Measurements from ENCODE around the gene ULK1.
"Not testable (repeated sequence)": the region's sequence is repeated elsewhere in the genome, so short reads cannot be mapped to it uniquely, and the experiment has no call there.

ULK1 gene

DNA sequence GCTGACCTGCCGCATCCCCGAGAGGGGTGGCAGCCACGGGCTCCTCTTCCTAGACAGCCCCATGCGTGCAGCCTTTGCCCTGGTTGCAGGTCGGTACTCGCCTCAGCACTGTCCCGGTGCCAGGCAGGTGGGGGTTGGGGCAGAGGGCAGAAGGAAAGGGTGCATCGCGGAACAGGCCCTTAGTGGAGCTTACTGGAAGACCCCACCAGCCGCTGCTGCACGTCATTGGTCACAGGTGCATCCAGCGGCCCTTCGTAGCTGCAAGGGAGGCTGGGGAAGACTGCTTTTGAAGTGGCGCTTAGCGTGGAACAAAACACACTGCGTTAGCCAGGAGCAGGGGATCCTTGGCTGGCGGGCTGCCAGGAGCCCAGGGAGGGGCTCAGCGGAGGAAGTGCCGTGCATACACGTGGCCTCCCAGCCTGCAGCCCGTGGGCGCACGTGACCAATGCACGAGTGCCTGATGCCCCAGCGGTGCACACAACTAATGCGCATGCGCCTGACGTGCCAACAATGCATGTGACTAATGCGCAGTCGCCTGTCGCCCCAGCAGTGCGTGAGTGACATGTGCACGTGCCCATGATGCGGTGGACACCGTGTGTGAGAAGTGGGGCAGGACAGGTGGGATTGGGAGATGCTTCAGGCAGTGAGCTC is 50.3 kb downstream of the ULK1 start:
- Histone ChIP-seq H3K27ac (ENCODE audit: low read depth, low read length) (no peak overlapping the region), H3K9me3 (ENCODE audit: control insufficient read depth in 1 of 2, low read length in 2 of 2) (no peaks in the 10 kb centered on the region), H3K4me3 (ENCODE audit: low read depth in 1 of 2, low read length in 2 of 2) (no peak overlapping the region), H3K4me1 (ENCODE audit: control insufficient read depth in 1 of 2, insufficient read depth in 2 of 2, low read length in 2 of 2) (peaks cover 0 to 4% of the 10 kb centered on the region in 2 donors), H3K9ac (ENCODE audit: low read depth in 1 of 2, low read length in 2 of 2) (no peak overlapping the region), H3K36me3 (ENCODE audit: control insufficient read depth in 1 of 2, insufficient read depth in 2 of 2, low read length in 2 of 2) (peaks cover 6 to 42% of the 10 kb centered on the region in 2 donors), H3K27me3 (ENCODE audit: control insufficient read depth in 1 of 2, insufficient read depth in 2 of 2, low read length in 2 of 2) (no peaks in the 10 kb centered on the region)

DNA sequence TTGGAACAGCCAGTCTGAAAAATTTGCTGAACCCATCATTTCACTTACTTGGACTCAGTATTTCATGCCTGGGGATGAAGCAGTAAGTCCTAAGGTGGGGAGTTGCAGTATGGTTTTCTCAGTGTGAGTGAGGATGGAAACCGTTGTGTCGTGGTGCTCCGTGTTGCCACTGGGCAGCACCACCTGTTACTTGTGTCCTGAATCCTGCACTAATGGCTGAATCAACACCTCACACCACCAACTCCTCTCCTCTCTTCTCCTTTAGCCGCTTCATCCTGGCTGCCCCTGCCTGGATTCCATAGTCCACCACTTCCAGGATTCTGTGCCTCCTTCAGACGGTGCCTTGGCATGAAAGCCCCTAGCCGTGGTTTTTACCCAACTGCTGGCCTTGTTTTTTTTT is 52.3 kb downstream of the ULK1 start:
- Histone ChIP-seq H3K27ac (ENCODE audit: low read depth, low read length) (no peak overlapping the region), H3K4me1 (ENCODE audit: control insufficient read depth in 1 of 2, insufficient read depth in 2 of 2, low read length in 2 of 2) (peaks cover 4 to 10% of the 10 kb centered on the region in 2 donors)

GRCh38 chr12:131947482-131948027 is 53.1 kb downstream of the ULK1 start:
- Histone ChIP-seq H3K4me3 (ENCODE audit: low read depth in 1 of 2, low read length in 2 of 2) (no peak overlapping the region), H3K4me1 (ENCODE audit: control insufficient read depth in 1 of 2, insufficient read depth in 2 of 2, low read length in 2 of 2) (peaks cover 4 to 10% of the 10 kb centered on the region in 2 donors), H3K9ac (ENCODE audit: low read depth in 1 of 2, low read length in 2 of 2) (no peak overlapping the region), H3K27ac (ENCODE audit: low read depth, low read length) (no peak overlapping the region), H3K27me3 (ENCODE audit: control insufficient read depth in 1 of 2, insufficient read depth in 2 of 2, low read length in 2 of 2) (no peaks in the 10 kb centered on the region), H3K36me3 (ENCODE audit: control insufficient read depth in 1 of 2, insufficient read depth in 2 of 2, low read length in 2 of 2) (peaks cover 0 to 21% of the 10 kb centered on the region in 2 donors), H3K9me3 (ENCODE audit: control insufficient read depth in 1 of 2, low read length in 2 of 2) (no peaks in the 10 kb centered on the region)

More for the DNA sequence above, 52.3 kb downstream of the ULK1 start:
- H3K9ac ChIP-seq (ENCODE audit: low read depth in 1 of 2, low read length in 2 of 2), result no peak overlapping the region
- H3K36me3 ChIP-seq (ENCODE audit: control insufficient read depth in 1 of 2, insufficient read depth in 2 of 2, low read length in 2 of 2), result peaks cover 3 to 27% of the 10 kb centered on the region in 2 donors
- H3K27me3 ChIP-seq (ENCODE audit: control insufficient read depth in 1 of 2, insufficient read depth in 2 of 2, low read length in 2 of 2), result no peaks in the 10 kb centered on the region
- H3K4me3 ChIP-seq (ENCODE audit: low read depth in 1 of 2, low read length in 2 of 2), result no peak overlapping the region
- no peaks in the 10 kb centered on the region for H3K9me3 ChIP-seq (ENCODE audit: control insufficient read depth in 1 of 2, low read length in 2 of 2)

GRCh38 chr12:131948166-131948712 is 53.8 kb downstream of the ULK1 start:
- H3K27ac ChIP-seq (ENCODE audit: low read depth, low read length), result no peak overlapping the region
- H3K36me3 ChIP-seq (ENCODE audit: control insufficient read depth in 1 of 2, insufficient read depth in 2 of 2, low read length in 2 of 2), result peaks cover 3 to 15% of the 10 kb centered on the region in 2 donors
- H3K9me3 ChIP-seq (ENCODE audit: control insufficient read depth in 1 of 2, low read length in 2 of 2), result no peaks in the 10 kb centered on the region
- peaks cover 4 to 10% of the 10 kb centered on the region in 2 donors for H3K4me1 ChIP-seq (ENCODE audit: control insufficient read depth in 1 of 2, insufficient read depth in 2 of 2, low read length in 2 of 2)
- H3K9ac ChIP-seq (ENCODE audit: low read depth in 1 of 2, low read length in 2 of 2), result no peak overlapping the region
- H3K4me3 ChIP-seq (ENCODE audit: low read depth in 1 of 2, low read length in 2 of 2), result no peak overlapping the region
- no peaks in the 10 kb centered on the region for H3K27me3 ChIP-seq (ENCODE audit: control insufficient read depth in 1 of 2, insufficient read depth in 2 of 2, low read length in 2 of 2)

- H3K9ac ChIP-seq (ENCODE audit: low read depth in 1 of 2, low read length in 2 of 2); H3K36me3 ChIP-seq (ENCODE audit: control insufficient read depth in 1 of 2, insufficient read depth in 2 of 2, low read length in 2 of 2): not testable (repeated sequence)
- peak overlapping the region; percentile 6 for H3K27ac ChIP-seq (ENCODE audit: low read depth, low read length)
Measured at GRCh38 chr12:131948713-131949430, 54.5 kb downstream of the ULK1 start.

DNA sequence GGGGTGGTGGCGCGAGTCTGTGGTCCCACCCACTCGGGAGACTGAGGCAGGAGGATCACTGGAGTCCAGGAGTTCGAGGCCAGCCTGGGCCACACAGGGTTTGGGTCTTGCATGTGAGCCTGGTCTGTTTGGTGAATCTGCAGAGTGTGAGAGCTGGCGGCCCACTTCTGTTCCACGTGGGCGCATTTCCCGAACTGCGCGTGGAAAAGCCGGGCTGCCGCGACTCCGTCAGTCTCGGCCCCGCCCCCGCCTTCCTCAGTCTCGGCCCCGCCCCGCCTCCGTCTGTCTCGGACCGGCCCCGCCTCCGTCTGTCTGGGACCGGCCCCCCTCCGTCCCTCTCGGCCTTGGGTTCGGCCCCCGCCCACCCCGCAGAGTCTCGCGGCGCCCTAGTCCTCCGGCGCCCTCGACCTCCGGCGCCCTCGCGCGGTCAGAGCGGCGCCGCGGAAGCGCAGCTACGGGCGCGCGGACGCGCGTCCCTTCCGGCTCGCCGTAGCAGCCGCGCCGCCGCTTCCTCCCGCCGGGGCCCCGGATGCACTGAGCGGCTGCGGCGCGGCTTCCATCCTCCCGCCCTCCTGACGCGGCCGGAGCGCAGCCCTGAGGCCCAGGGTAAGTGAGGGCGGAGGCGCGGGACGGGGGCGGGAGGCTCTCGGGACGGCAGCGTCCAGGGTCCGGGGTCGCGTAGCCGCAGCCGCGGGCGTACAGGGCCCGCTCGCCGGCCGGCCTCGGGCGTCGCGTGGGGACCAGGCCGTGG is 55.2 kb downstream of the ULK1 start, which contains the start of gene EP400:
Gene EP400, plus strand, starts transcription at position 512 of the 751 bp plus-strand sequence. CDS start 10,678 bp downstream, outside the sequence.
- Histone ChIP-seq H3K4me1 (ENCODE audit: control insufficient read depth in 1 of 2, insufficient read depth in 2 of 2, low read length in 2 of 2) (peaks cover 4 to 10% of the 10 kb centered on the region in 2 donors), H3K27me3 (ENCODE audit: control insufficient read depth in 1 of 2, insufficient read depth in 2 of 2, low read length in 2 of 2) (no peaks in the 10 kb centered on the region), H3K9ac (ENCODE audit: low read depth in 1 of 2, low read length in 2 of 2) (peak within 1 kb of the TSS; percentile 70 to 84), H3K27ac (ENCODE audit: low read depth, low read length) (peak within 1 kb of the TSS; percentile 6), H3K36me3 (ENCODE audit: control insufficient read depth in 1 of 2, insufficient read depth in 2 of 2, low read length in 2 of 2) (peaks cover 3 to 5% of the 10 kb centered on the region in 2 donors), H3K9me3 (ENCODE audit: control insufficient read depth in 1 of 2, low read length in 2 of 2) (no peaks in the 10 kb centered on the region), H3K4me3 (ENCODE audit: low read depth in 1 of 2, low read length in 2 of 2) (peak within 1 kb of the TSS; percentile 82 to 87)

More at GRCh38 chr12:131948713-131949430, 54.5 kb downstream of the ULK1 start:
- H3K9me3 ChIP-seq (ENCODE audit: control insufficient read depth in 1 of 2, low read length in 2 of 2); H3K27me3 ChIP-seq (ENCODE audit: control insufficient read depth in 1 of 2, insufficient read depth in 2 of 2, low read length in 2 of 2): not testable (repeated sequence)
- Histone ChIP-seq H3K4me3 (ENCODE audit: low read depth in 1 of 2, low read length in 2 of 2) (peak overlapping the region; percentile 47 to 75), H3K4me1 (ENCODE audit: control insufficient read depth in 1 of 2, insufficient read depth in 2 of 2, low read length in 2 of 2) (peaks cover 4 to 10% of the 10 kb centered on the region in 2 donors)

GRCh38 chr12:131950182-131950913 is 55.9 kb downstream of the ULK1 start:
- Histone ChIP-seq H3K36me3 (ENCODE audit: control insufficient read depth in 1 of 2, insufficient read depth in 2 of 2, low read length in 2 of 2) (peaks cover 0 to 3% of the 10 kb centered on the region in 2 donors), H3K4me3 (ENCODE audit: low read depth in 1 of 2, low read length in 2 of 2) (peak overlapping the region; percentile 82 to 87), H3K9me3 (ENCODE audit: control insufficient read depth in 1 of 2, low read length in 2 of 2) (no peaks in the 10 kb centered on the region), H3K9ac (ENCODE audit: low read depth in 1 of 2, low read length in 2 of 2) (peak overlapping the region; percentile 70 to 84), H3K4me1 (ENCODE audit: control insufficient read depth in 1 of 2, insufficient read depth in 2 of 2, low read length in 2 of 2) (peaks cover 4 to 10% of the 10 kb centered on the region in 2 donors), H3K27ac (ENCODE audit: low read depth, low read length) (no peak overlapping the region), H3K27me3 (ENCODE audit: control insufficient read depth in 1 of 2, insufficient read depth in 2 of 2, low read length in 2 of 2) (no peaks in the 10 kb centered on the region)

DNA sequence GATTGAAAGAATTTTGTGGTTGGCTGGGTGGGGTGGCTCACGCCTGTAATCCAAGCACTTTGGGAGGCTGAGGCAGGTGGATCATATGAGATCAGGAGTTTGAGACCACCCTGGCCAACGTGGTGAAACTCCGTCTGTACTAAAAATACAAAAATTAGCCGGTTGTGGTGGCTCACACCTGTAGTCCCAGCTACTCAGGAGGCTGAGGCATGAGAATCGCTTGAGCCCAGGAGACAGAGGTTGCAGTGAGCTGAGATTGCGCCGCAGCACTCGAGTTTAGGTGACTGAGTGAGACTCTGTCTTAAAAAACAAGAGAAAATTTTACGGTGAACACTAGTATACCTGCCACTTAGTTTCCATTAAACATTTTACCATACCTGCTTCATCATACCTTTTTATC is 59.4 kb downstream of the ULK1 start:
- H3K4me1 ChIP-seq (ENCODE audit: control insufficient read depth in 1 of 2, insufficient read depth in 2 of 2, low read length in 2 of 2), result peaks cover 4 to 13% of the 10 kb centered on the region in 2 donors
- H3K27me3 ChIP-seq (ENCODE audit: control insufficient read depth in 1 of 2, insufficient read depth in 2 of 2, low read length in 2 of 2); H3K36me3 ChIP-seq (ENCODE audit: control insufficient read depth in 1 of 2, insufficient read depth in 2 of 2, low read length in 2 of 2); H3K9ac ChIP-seq (ENCODE audit: low read depth in 1 of 2, low read length in 2 of 2); H3K4me3 ChIP-seq (ENCODE audit: low read depth in 1 of 2, low read length in 2 of 2); H3K27ac ChIP-seq (ENCODE audit: low read depth, low read length); H3K9me3 ChIP-seq (ENCODE audit: control insufficient read depth in 1 of 2, low read length in 2 of 2): not testable (repeated sequence)

GRCh38 chr12:131954460-131954859 is 60.0 kb downstream of the ULK1 start:
- H3K9me3 ChIP-seq (ENCODE audit: control insufficient read depth in 1 of 2, low read length in 2 of 2); H3K27me3 ChIP-seq (ENCODE audit: control insufficient read depth in 1 of 2, insufficient read depth in 2 of 2, low read length in 2 of 2); H3K4me3 ChIP-seq (ENCODE audit: low read depth in 1 of 2, low read length in 2 of 2); H3K27ac ChIP-seq (ENCODE audit: low read depth, low read length); H3K9ac ChIP-seq (ENCODE audit: low read depth in 1 of 2, low read length in 2 of 2); H3K36me3 ChIP-seq (ENCODE audit: control insufficient read depth in 1 of 2, insufficient read depth in 2 of 2, low read length in 2 of 2): not testable (repeated sequence)
- H3K4me1 ChIP-seq (ENCODE audit: control insufficient read depth in 1 of 2, insufficient read depth in 2 of 2, low read length in 2 of 2), result peaks cover 4 to 12% of the 10 kb centered on the region in 2 donors
